ENCODE results near the gene BICD1.

DNA sequence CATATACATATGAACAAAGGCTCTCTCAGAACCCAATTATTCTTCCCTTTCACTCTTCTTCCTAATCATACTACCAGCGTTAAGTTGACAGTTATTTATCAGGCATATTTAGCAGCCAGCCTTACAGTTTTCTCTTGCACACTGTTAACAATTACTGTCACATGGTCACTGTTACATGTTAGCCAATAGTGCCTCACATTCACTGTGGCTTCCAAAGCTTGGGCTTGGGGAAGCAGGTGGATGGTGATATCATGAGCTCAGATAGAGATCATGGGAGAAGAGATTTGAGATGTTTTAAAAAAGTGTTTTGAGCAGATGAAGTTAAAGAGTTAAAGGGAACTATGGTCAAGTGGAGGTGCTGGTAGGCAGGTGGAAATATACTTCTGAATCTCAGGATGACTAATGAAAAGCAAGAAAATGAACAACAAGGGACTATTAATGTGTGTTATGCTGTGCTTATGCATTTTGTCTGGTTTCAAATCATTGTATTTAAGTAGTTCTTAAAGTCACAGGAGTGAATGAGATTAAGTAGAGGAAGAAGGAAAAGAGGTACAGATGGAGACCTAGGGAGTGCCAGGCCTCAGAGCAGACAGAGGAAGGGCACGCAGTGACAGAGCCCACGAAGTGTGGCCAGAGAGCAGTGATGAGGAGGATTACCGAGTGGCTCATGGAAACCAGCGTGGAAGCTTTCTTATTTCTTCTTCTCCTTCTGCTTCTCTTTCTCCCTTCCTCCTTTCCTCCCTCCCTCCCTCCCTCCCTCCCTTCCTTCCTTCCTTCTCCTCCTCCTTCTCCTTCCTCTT, 39.6 kb downstream of the BICD1 start:
- TF ChIP-seq, protein P1, sequence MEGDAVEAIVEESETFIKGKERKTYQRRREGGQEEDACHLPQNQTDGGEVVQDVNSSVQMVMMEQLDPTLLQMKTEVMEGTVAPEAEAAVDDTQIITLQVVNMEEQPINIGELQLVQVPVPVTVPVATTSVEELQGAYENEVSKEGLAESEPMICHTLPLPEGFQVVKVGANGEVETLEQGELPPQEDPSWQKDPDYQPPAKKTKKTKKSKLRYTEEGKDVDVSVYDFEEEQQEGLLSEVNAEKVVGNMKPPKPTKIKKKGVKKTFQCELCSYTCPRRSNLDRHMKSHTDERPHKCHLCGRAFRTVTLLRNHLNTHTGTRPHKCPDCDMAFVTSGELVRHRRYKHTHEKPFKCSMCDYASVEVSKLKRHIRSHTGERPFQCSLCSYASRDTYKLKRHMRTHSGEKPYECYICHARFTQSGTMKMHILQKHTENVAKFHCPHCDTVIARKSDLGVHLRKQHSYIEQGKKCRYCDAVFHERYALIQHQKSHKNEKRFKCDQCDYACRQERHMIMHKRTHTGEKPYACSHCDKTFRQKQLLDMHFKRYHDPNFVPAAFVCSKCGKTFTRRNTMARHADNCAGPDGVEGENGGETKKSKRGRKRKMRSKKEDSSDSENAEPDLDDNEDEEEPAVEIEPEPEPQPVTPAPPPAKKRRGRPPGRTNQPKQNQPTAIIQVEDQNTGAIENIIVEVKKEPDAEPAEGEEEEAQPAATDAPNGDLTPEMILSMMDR (conservative IDR thresholded peaks at IDR 0.05; ENCODE audit: low read depth, low read length): no peak
- TF ChIP-seq EZH2phosphoT487 (IDR thresholded peaks at IDR 0.05; ENCODE audit: borderline replicate concordance, low read length): no peak
- TF ChIP-seq EZH2 (IDR thresholded peaks at IDR 0.05; ENCODE audit: low read length, unreplicated experiment): no peak
